B cell (primary cell): ENCODE measurements around the gene EMILIN3. TPM values are rescaled to one million over a fixed set of nuclear protein-coding genes. Genes with fewer than 3 reads are reported as not detected.

ENCODE experiments used
- ATAC-seq: fragments of 200-7000 bp; cut with Tn5 transposase; one replicate; pipeline ENCODE4 v1.10.0; 2021; ENCODE audit warnings: low read depth, mild to moderate bottlenecking, moderate number of reproducible peaks, moderate library complexity
- CTCF ChIA-PET: fragments of 350-600 bp; sonication (Branson Sonifier 250); formaldehyde crosslinking; loops from one replicate; lab custom pipeline; 2021; ENCODE audit warnings: antibody characterized with exemption, inconsistent platforms; lab: Charles Lee
- POLR2A ChIA-PET: fragments of 350-600 bp; sonication (Branson Sonifier 250); formaldehyde crosslinking; loops from one replicate; lab custom pipeline; 2021; ENCODE audit warnings: antibody characterized with exemption; lab: Charles Lee
- DNase-seq: peaks from one replicate; pipeline ENCODE4 v3.0.0; 2013
- H2AFZ ChIP-seq: 2 replicates; pipeline ENCODE4 v1.6.1; 2012; ENCODE audit warnings: mild to moderate bottlenecking, low read depth, low read length; ENCODE audit not compliant: insufficient read depth, poor library complexity, severe bottlenecking
- H3K27ac ChIP-seq, 2 donors: 1 replicate in 1 of 2; 2 replicates in 1 of 2; pipeline ENCODE4 v1.5.1; 2012 to 2013; ENCODE audit warnings: low read length in 2 of 2, mild to moderate bottlenecking in 2 of 2, moderate library complexity in 1 of 2
- H3K27me3 ChIP-seq, 4 experiments: fragments of 200-600 bp in 1 of 4; sonication (generic) in 1 of 4; replicated peaks in 1 of 4; 1 replicate in 2 of 4; 2 replicates in 2 of 4; pipeline versions ENCODE4 v1.6.1 to v1.7.0; 2013 to 2016; ENCODE audit warnings: low read length in 3 of 4, mild to moderate bottlenecking in 2 of 4, mixed read lengths in 1 of 4, moderate library complexity in 1 of 4; ENCODE audit not compliant: insufficient read depth in 4 of 4, control insufficient read depth in 3 of 4; ENCODE audit errors: control extremely low read depth in 1 of 4
- H3K36me3 ChIP-seq, 2 experiments: replicated peaks in 1 of 2; 1 replicate in 1 of 2; 2 replicates in 1 of 2; pipeline versions ENCODE4 v1.6.1 to v1.7.1; 2013; ENCODE audit warnings: low read length in 1 of 2; ENCODE audit not compliant: insufficient read depth in 2 of 2, control insufficient read depth in 1 of 2; ENCODE audit errors: control extremely low read depth in 1 of 2, extremely low read depth in 1 of 2
- H3K4me1 ChIP-seq, 2 donors: fragments of 200-600 bp in 1 of 2; sonication (generic) in 1 of 2; 1 replicate in 1 of 2; 2 replicates in 1 of 2; pipeline versions ENCODE4 v1.5.1 to v1.6.1; 2013 to 2017; ENCODE audit warnings: low read length in 2 of 2; ENCODE audit not compliant: control insufficient read depth in 2 of 2, insufficient read depth in 2 of 2
- H3K4me2 ChIP-seq: replicated peaks from 2 replicates; pipeline ENCODE3; 2012; ENCODE audit warnings: mild to moderate bottlenecking, low read depth, low read length; ENCODE audit not compliant: poor library complexity, severe bottlenecking
- H3K4me3 ChIP-seq, 5 experiments: fragments of 200-600 bp in 1 of 5; sonication (generic) in 1 of 5; 1 replicate in 3 of 5; 2 replicates in 2 of 5; pipeline versions ENCODE4 v1.5.1 to v1.7.0; 2011 to 2016; ENCODE audit warnings: low read length in 4 of 5, mild to moderate bottlenecking in 4 of 5, low read depth in 2 of 5, control low read depth in 1 of 5, moderate library complexity in 1 of 5; ENCODE audit not compliant: insufficient read depth in 1 of 5; ENCODE audit errors: control extremely low read depth in 1 of 5, extremely low read depth in 1 of 5
- H3K79me2 ChIP-seq: fragments of 200-600 bp; sonication (generic); one replicate; pipeline ENCODE4 v1.6.0; 2016; ENCODE audit warnings: low read length; ENCODE audit not compliant: control insufficient read depth, insufficient read depth
- H3K9ac ChIP-seq: fragments of 200-600 bp; sonication (generic); 2 replicates; pipeline ENCODE4 v1.6.1; 2017; ENCODE audit warnings: mild to moderate bottlenecking, low read length, moderate library complexity
- H3K9me3 ChIP-seq, 3 donors: one replicate each; pipeline versions ENCODE4 v1.6.1 to v1.7.1; 2013; ENCODE audit warnings: low read length in 2 of 3; ENCODE audit not compliant: control insufficient read depth in 2 of 3, insufficient read depth in 1 of 3; ENCODE audit errors: control extremely low read depth in 1 of 3
- H4K20me1 ChIP-seq: 2 replicates; pipeline ENCODE4 v1.6.0; 2012; ENCODE audit warnings: mild to moderate bottlenecking, low read length; ENCODE audit not compliant: insufficient read depth, control insufficient read depth, poor library complexity, severe bottlenecking
- H3K27ac Mint-ChIP-seq: one replicate; pipeline ENCODE4 v1.8.0; 2021; ENCODE audit warnings: mixed read lengths
- H3K27me3 Mint-ChIP-seq: one replicate; pipeline ENCODE4 v1.8.0; 2021; ENCODE audit warnings: mixed read lengths
- H3K4me1 Mint-ChIP-seq: one replicate; pipeline ENCODE4 v1.8.0; 2021; ENCODE audit warnings: mixed read lengths
- H3K4me3 Mint-ChIP-seq: one replicate; pipeline ENCODE4 v1.8.0; 2021; ENCODE audit warnings: mixed read lengths
- H3K9me3 Mint-ChIP-seq: one replicate; pipeline ENCODE4 v1.8.0; 2022; ENCODE audit warnings: mixed read lengths; ENCODE audit not compliant: insufficient read depth
- EZH2 ChIP-seq: IDR thresholded peaks from 2 replicates; pipeline ENCODE4 v1.6.1; 2012; ENCODE audit warnings: borderline replicate concordance, low read depth, mild to moderate bottlenecking, moderate library complexity, low read length; ENCODE audit not compliant: insufficient read depth, poor library complexity, severe bottlenecking
- WGBS: methylation state at CpG from one replicate; pipeline ENCODE4 v1.1.5; 2013; ENCODE audit warnings: missing lambda C conversion rate; ENCODE audit not compliant: insufficient coverage; 5-methylcytosine and 5-hydroxymethylcytosine counted together
- intact Hi-C: fragments of 100-400 bp; cut with micrococcal nuclease; formaldehyde crosslinking; loops from one replicate; pipeline ENCODE4 v1.10.0; 2022
- polyA plus RNA-seq: library from polyadenylated mRNA; depleted of rRNA; stranded (reverse); fragments of >200 nt; gene quantifications from 2 replicates; pipeline ENCODE4 v1.2.3, GENCODE V29; 2012
- total RNA-seq, 2 donors: library from RNA; stranded (reverse); fragments of 120-200 nt in 1 of 2; gene quantifications; 1 replicate in 1 of 2; 2 replicates in 1 of 2; pipeline versions ENCODE4 v1.2.3 to v1.2.4, GENCODE V29; 2013 to 2022
- TF ChIP-seq, protein P1 (sequence below): fragments of 200-600 bp; IDR thresholded peaks from one replicate; pipeline ENCODE4 v1.8.0; 2022; ENCODE audit warnings: antibody characterized with exemption, mild to moderate bottlenecking

Gene EMILIN3
- total and polyA plus RNA-seq, 2 donors (not counting 1 experiment from before 2014, with no cell fraction given) = not detected

DNA sequence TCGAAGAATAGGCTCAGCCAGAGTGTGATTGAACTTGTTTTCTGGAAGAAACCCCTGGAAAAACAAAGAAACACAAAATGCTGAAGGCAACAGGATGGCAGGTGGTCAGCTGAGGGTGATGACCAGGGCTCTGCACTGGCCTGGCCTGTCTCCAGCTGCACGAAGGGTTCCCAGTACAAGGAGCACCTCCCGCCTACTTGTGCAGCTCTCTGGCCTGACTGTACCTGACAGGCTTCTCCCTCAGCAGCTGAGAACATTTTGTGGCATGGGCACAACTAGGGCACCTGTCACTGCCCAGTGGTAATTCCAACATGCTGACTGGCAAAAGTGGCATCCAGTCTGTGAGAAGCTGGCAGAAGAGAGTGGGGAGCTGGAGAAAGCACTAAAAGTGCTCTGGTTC is 38.8 kb upstream of the EMILIN3 start:
- no peaks in the 10 kb centered on the region for H3K27me3 Mint-ChIP-seq
- H3K27ac ChIP-seq = no peak overlapping the region
- intact Hi-C loops = no loop called here
- no peaks in the 10 kb centered on the region for H3K27me3 ChIP-seq
- no peaks in the 10 kb centered on the region for H4K20me1 ChIP-seq
- no peak overlapping the region for H2AFZ ChIP-seq
- ATAC-seq (no peak), DNase-seq (no peak)
- H3K4me3 ChIP-seq = no peak overlapping the region
- H3K79me2 ChIP-seq = no peaks in the 10 kb centered on the region
- H3K4me2 ChIP-seq = no peak overlapping the region
- TF ChIP-seq EZH2 = no peak
- TF ChIP-seq, protein P1, sequence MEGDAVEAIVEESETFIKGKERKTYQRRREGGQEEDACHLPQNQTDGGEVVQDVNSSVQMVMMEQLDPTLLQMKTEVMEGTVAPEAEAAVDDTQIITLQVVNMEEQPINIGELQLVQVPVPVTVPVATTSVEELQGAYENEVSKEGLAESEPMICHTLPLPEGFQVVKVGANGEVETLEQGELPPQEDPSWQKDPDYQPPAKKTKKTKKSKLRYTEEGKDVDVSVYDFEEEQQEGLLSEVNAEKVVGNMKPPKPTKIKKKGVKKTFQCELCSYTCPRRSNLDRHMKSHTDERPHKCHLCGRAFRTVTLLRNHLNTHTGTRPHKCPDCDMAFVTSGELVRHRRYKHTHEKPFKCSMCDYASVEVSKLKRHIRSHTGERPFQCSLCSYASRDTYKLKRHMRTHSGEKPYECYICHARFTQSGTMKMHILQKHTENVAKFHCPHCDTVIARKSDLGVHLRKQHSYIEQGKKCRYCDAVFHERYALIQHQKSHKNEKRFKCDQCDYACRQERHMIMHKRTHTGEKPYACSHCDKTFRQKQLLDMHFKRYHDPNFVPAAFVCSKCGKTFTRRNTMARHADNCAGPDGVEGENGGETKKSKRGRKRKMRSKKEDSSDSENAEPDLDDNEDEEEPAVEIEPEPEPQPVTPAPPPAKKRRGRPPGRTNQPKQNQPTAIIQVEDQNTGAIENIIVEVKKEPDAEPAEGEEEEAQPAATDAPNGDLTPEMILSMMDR = no peak
- peaks cover 3% of the 10 kb centered on the region for H3K4me1 Mint-ChIP-seq
- H3K4me1 ChIP-seq = peaks cover 0 to 3% of the 10 kb centered on the region in 2 donors
- H3K9me3 Mint-ChIP-seq = no peaks in the 10 kb centered on the region
- 97% methylated on average over 2 of the region's 3 CpGs for WGBS
- POLR2A ChIA-PET = no interaction called here
- no peak overlapping the region for H3K27ac Mint-ChIP-seq
- no peak overlapping the region for H3K9ac ChIP-seq
- no peak overlapping the region for H3K4me3 Mint-ChIP-seq
- peaks cover 0 to 55% of the 10 kb centered on the region in 2 experiments for H3K36me3 ChIP-seq
- no peaks in the 10 kb centered on the region for H3K9me3 ChIP-seq
- CTCF ChIA-PET = no interaction called here

DNA sequence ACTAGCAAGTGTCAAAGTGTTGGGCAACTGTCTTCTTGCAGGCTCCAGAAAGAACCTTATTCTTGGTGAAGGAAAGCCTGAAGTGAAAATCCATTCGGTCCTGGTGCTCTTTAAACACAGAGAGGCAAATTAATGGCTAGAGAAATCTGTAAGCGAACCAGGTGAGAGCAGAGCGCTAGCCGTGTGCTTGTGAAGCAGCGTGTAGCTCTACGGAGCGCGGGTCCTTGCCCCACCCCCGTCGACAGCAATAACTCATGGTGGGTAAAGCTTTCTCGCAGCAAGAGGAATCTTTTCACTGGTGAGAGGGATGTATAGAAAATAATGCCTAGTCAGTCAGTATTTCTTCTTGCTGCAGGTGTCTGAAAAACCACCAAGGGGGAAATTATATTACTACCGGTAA is 37.0 kb upstream of the EMILIN3 start:
- Histone ChIP-seq H3K27ac (no peak overlapping the region), H3K4me2 (no peak overlapping the region), H2AFZ (no peak overlapping the region), H3K36me3 (peaks cover 0 to 39% of the 10 kb centered on the region in 2 experiments), H3K4me3 (no peak overlapping the region), H3K27me3 (no peaks in the 10 kb centered on the region), H3K9me3 (no peaks in the 10 kb centered on the region), H4K20me1 (no peaks in the 10 kb centered on the region), H3K4me1 (peaks cover 0 to 3% of the 10 kb centered on the region in 2 donors), H3K79me2 (no peaks in the 10 kb centered on the region), H3K9ac (no peak overlapping the region)
- DNase-seq (no peak), ATAC-seq (no peak)
- TF ChIP-seq EZH2 = no peak
- TF ChIP-seq, protein P1 = no peak
- Mint-ChIP-seq H3K4me1 (peaks cover 3% of the 10 kb centered on the region), H3K9me3 (no peaks in the 10 kb centered on the region), H3K27ac (no peak overlapping the region), H3K4me3 (no peak overlapping the region), H3K27me3 (no peaks in the 10 kb centered on the region)
- intact Hi-C loops = no loop called here
- POLR2A ChIA-PET = no interaction called here
- WGBS = 98% methylated on average over 11 of the region's 12 CpGs
- CTCF ChIA-PET = no interaction called here
